ENCODE results near the gene METTL25B.

GRCh38 chr1:156760092-156760795, 32.0 kb downstream of the METTL25B start:
- no peak for TF ChIP-seq CTCF (IDR thresholded peaks at IDR 0.05)
- no peak for TF ChIP-seq EP300 (IDR thresholded peaks at IDR 0.05; ENCODE audit: low read depth)

All from transverse colon (tissue), 3 donors.